SK-N-SH (cell line): ENCODE measurements around the gene RNPEPL1. TPM values are rescaled to one million over a fixed set of nuclear protein-coding genes. Genes with fewer than 3 reads are reported as not detected.

Experiments
- CTCF ChIA-PET: fragments of 300-600, 350-600 bp; formaldehyde crosslinking; extraction: SDS; loops from one replicate; lab custom pipeline; 2021; lab: Yijun Ruan, JAX
- POLR2A ChIA-PET: fragments of 350-600 bp; sonication (Branson Sonifier 250); formaldehyde crosslinking; extraction: SDS; loops from one replicate; lab custom pipeline; 2020; ENCODE audit warnings: antibody characterized with exemption, inconsistent platforms; lab: Yijun Ruan, JAX
- DNase-seq: peaks from one replicate; pipeline ENCODE4 v3.0.0; 2012
- H2AFZ ChIP-seq: fragments of 200-600 bp; sonication (generic); 2 replicates; pipeline ENCODE4 v1.8.1; 2016; ENCODE audit warnings: antibody characterized with exemption, mild to moderate bottlenecking, low read depth
- H3F3A ChIP-seq: fragments of 200-600 bp; sonication (generic); replicated peaks from 2 replicates; pipeline ENCODE3; 2016; ENCODE audit warnings: antibody characterized with exemption, mild to moderate bottlenecking; ENCODE audit not compliant: insufficient read depth
- H3K27ac ChIP-seq, 2 experiments: fragments of 200-500 bp in 1 of 2; fragments of 200-600 bp in 1 of 2; sonication (Bioruptor generic) in 1 of 2; sonication (generic), shearing (Covaris generic) in 1 of 2; 2 replicates each; pipeline versions ENCODE4 v1.5.1 to v1.6.1; 2014 to 2016; ENCODE audit warnings: low read depth in 2 of 2, inconsistent platforms in 1 of 2, low read length in 1 of 2, mild to moderate bottlenecking in 1 of 2, mixed read lengths in 1 of 2
- H3K27me3 ChIP-seq: fragments of 200-600 bp; sonication (generic), shearing (Covaris generic); 2 replicates; pipeline ENCODE4 v1.6.1; 2016; ENCODE audit warnings: mixed run types; ENCODE audit not compliant: insufficient read depth
- H3K36me3 ChIP-seq, 2 experiments: fragments of 200-500 bp in 1 of 2; fragments of 200-600 bp in 1 of 2; sonication (Bioruptor generic) in 1 of 2; sonication (generic) in 1 of 2; replicated peaks in 1 of 2; 2 replicates each; pipeline versions ENCODE3 to v1.5.1; 2014 to 2016; ENCODE audit warnings: low read length in 1 of 2, mild to moderate bottlenecking in 1 of 2; ENCODE audit not compliant: insufficient read depth in 2 of 2, control insufficient read depth in 1 of 2
- H3K4me1 ChIP-seq, 2 experiments: fragments of 200-500 bp in 1 of 2; fragments of 200-600 bp in 1 of 2; sonication (Bioruptor generic) in 1 of 2; sonication (generic), shearing (Covaris generic) in 1 of 2; 2 replicates each; pipeline versions ENCODE4 v1.5.1 to v1.6.1; 2014 to 2016; ENCODE audit warnings: low read depth in 1 of 2, low read length in 1 of 2, mixed run types in 1 of 2; ENCODE audit not compliant: insufficient read depth in 2 of 2, control insufficient read depth in 1 of 2
- H3K4me2 ChIP-seq: fragments of 200-600 bp; sonication (generic), shearing (Covaris generic); 2 replicates; pipeline ENCODE4 v1.6.1; 2017; ENCODE audit warnings: mixed run types
- H3K4me3 ChIP-seq, 2 experiments: fragments of 200-500 bp in 1 of 2; fragments of 200-600 bp in 1 of 2; sonication (Bioruptor generic) in 1 of 2; sonication (generic), shearing (Covaris generic) in 1 of 2; 2 replicates each; pipeline versions ENCODE4 v1.5.1 to v1.8.1; 2014 to 2016; ENCODE audit warnings: low read depth in 2 of 2, inconsistent platforms in 1 of 2, low read length in 1 of 2, mild to moderate bottlenecking in 1 of 2, mixed read lengths in 1 of 2, moderate library complexity in 1 of 2
- H3K79me2 ChIP-seq: fragments of 200-600 bp; sonication (generic); 2 replicates; pipeline ENCODE4 v1.8.1; 2017; ENCODE audit warnings: mild to moderate bottlenecking; ENCODE audit not compliant: insufficient read depth
- H3K9ac ChIP-seq: fragments of 200-600 bp; sonication (generic); 2 replicates; pipeline ENCODE4 v1.6.1; 2017; ENCODE audit warnings: mixed run types
- H3K9me2 ChIP-seq: fragments of 200-600 bp; sonication (generic); 2 replicates; pipeline ENCODE4 v1.6.1; 2017; ENCODE audit warnings: mixed run types
- H3K9me3 ChIP-seq: fragments of 200-600 bp; sonication (generic); 2 replicates; pipeline ENCODE4 v1.6.1; 2017; ENCODE audit warnings: mixed run types, mild to moderate bottlenecking, moderate library complexity
- H4K20me1 ChIP-seq: fragments of 200-600 bp; sonication (generic); 2 replicates; pipeline ENCODE4 v1.6.1; 2017; ENCODE audit warnings: mild to moderate bottlenecking, mixed run types; ENCODE audit not compliant: insufficient read depth
- CHD2 ChIP-seq: fragments of 150-350 bp; IDR thresholded peaks from 2 replicates; pipeline ENCODE4 v1.6.1; 2018; ENCODE audit warnings: low read length; ENCODE audit not compliant: partially characterized antibody
- CTCF ChIP-seq: fragments of 200-600 bp; sonication (generic); IDR thresholded peaks from 2 replicates; pipeline ENCODE4 v1.6.1; 2017; ENCODE audit warnings: antibody characterized with exemption, mild to moderate bottlenecking, moderate library complexity
- ELF1 ChIP-seq: IDR thresholded peaks from 2 replicates; pipeline ENCODE4 v1.4.0; 2012
- EP300 ChIP-seq, 2 experiments: IDR thresholded peaks; 2 replicates each; pipeline versions ENCODE4 v1.4.0 to v1.6.1; 2012; ENCODE audit warnings: borderline replicate concordance in 1 of 2, low read depth in 1 of 2, low read length in 1 of 2
- FOSL2 ChIP-seq: IDR thresholded peaks from 2 replicates; pipeline ENCODE4 v1.4.0; 2012; ENCODE audit warnings: low read depth, mild to moderate bottlenecking, moderate library complexity, borderline replicate concordance
- FOXJ3 ChIP-seq: sonication (generic); formaldehyde crosslinking; IDR thresholded peaks from 2 replicates; pipeline ENCODE4 v1.5.1; 2020; ENCODE audit warnings: mild to moderate bottlenecking, missing genetic modification reagents
- FOXM1 ChIP-seq: IDR thresholded peaks from 2 replicates; pipeline ENCODE4 v1.4.0; 2012; ENCODE audit warnings: low read depth, mild to moderate bottlenecking
- GABPA ChIP-seq: IDR thresholded peaks from 2 replicates; pipeline ENCODE4 v1.4.0; 2012; ENCODE audit warnings: low read depth, mild to moderate bottlenecking
- MAX ChIP-seq: IDR thresholded peaks from 2 replicates; pipeline ENCODE4 v1.4.0; 2012; ENCODE audit warnings: low read depth
- MXI1 ChIP-seq: IDR thresholded peaks from 2 replicates; pipeline ENCODE4 v1.6.1; 2012; ENCODE audit warnings: mild to moderate bottlenecking, low read depth, low read length, improper control_type of control experiment
- NRF1 ChIP-seq: IDR thresholded peaks from 2 replicates; pipeline ENCODE4 v1.6.1; 2012; ENCODE audit warnings: low read depth, mild to moderate bottlenecking, low read length
- PBX3 ChIP-seq: IDR thresholded peaks from 2 replicates; pipeline ENCODE4; 2012
- POLR2AphosphoS5 ChIP-seq: IDR thresholded peaks from 2 replicates; pipeline ENCODE4 v1.6.1; 2012; ENCODE audit warnings: low read depth, low read length
- TAF1 ChIP-seq: IDR thresholded peaks from 2 replicates; pipeline ENCODE4 v1.6.1; 2012; ENCODE audit warnings: low read depth, mild to moderate bottlenecking, low read length, moderate library complexity, borderline replicate concordance
- TEAD4 ChIP-seq: IDR thresholded peaks from 2 replicates; pipeline ENCODE4 v1.4.0; 2012; ENCODE audit warnings: mild to moderate bottlenecking, borderline replicate concordance; ENCODE audit not compliant: insufficient read depth
- USF1 ChIP-seq: IDR thresholded peaks from 2 replicates; pipeline ENCODE4 v1.4.0; 2012; ENCODE audit warnings: low read depth, borderline replicate concordance
- USF2 ChIP-seq: fragments of 150-350 bp; IDR thresholded peaks from 2 replicates; pipeline ENCODE4 v1.6.1; 2017; ENCODE audit warnings: antibody characterized with exemption, low read length, low read depth, borderline replicate concordance
- YY1 ChIP-seq: IDR thresholded peaks from 2 replicates; pipeline ENCODE4 v1.4.0; 2012; ENCODE audit warnings: low read depth, mild to moderate bottlenecking
- WGBS: methylation state at CpG from one replicate; pipeline ENCODE4 v1.1.6; 2017; ENCODE audit warnings: low lambda C conversion rate; 5-methylcytosine and 5-hydroxymethylcytosine counted together
- polyA plus RNA-seq, 3 experiments: library from polyadenylated mRNA; depleted of rRNA; stranded (reverse); fragments of >200 nt; gene quantifications; 2 replicates each; pipeline ENCODE4 v1.2.3, GENCODE V29; 2012

The RNPEPL1 gene
- polyA plus RNA-seq, 1 of the 3 experiments (the other 2 are of a cell fraction): 14.3 TPM

GRCh38 chr2:240586198-240586918, 18.1 kb downstream of the RNPEPL1 start, which contains the start of gene CAPN10:
CAPN10 (plus strand) TSS chr2:240586734; CDS start chr2:240586912, 178 bp downstream.
- Histone ChIP-seq H3K27ac (peak within 1 kb of the TSS; percentile 82 to 94), H3K4me1 (peaks cover 17 to 28% of the 10 kb centered on the region in 2 experiments; a peak in 3 of 4 replicates), H2AFZ (peak within 1 kb of the TSS; percentile 63; the same call in 1 of the 2 replicates), H3K4me3 (peak within 1 kb of the TSS; percentile 96 to 100), H3K9me3 (no peaks in the 10 kb centered on the region), H3K27me3 (no peaks in the 10 kb centered on the region), H3K79me2 (peaks cover 88% of the 10 kb centered on the region), H4K20me1 (peaks cover 24% of the 10 kb centered on the region), H3K36me3 (peaks cover 6 to 26% of the 10 kb centered on the region in 2 experiments), H3K9me2 (no peaks in the 10 kb centered on the region), H3K4me2 (peak within 1 kb of the TSS; percentile 95), H3F3A (no peaks in the 10 kb centered on the region), H3K9ac (peak within 1 kb of the TSS; percentile 93)
- peak; percentile 42 for TF ChIP-seq CHD2
- TF ChIP-seq TAF1: peak; percentile 41
- TF ChIP-seq YY1: peak; percentile 67
- no peak for TF ChIP-seq TEAD4
- TF ChIP-seq MXI1: peak; percentile 78
- 0 out of 2 replicates have a peak, but pooled peaks have one; percentile 37 for TF ChIP-seq FOXJ3 (CRISPR knock-in tag)
- TF ChIP-seq CTCF: no peak
- 0 out of 2 replicates have a peak, but pooled peaks have one; percentile 20 for TF ChIP-seq PBX3
- 0 out of 2 replicates have a peak, but pooled peaks have one; percentile 22 for TF ChIP-seq FOXM1
- TF ChIP-seq MAX: peak; percentile 74
- peak; percentile 82 for TF ChIP-seq USF2
- TF ChIP-seq ELF1: peak; percentile 88
- 0 out of 2 replicates have a peak, but pooled peaks have one; percentile 18 for TF ChIP-seq NRF1
- peak; percentile 91 for TF ChIP-seq GABPA
- TF ChIP-seq USF1: peak; percentile 96
- no peak for TF ChIP-seq FOSL2
- TF ChIP-seq POLR2AphosphoS5: peak; percentile 78
- no peak for TF ChIP-seq EP300 (IDR thresholded peaks at IDR 0.05; ENCODE audit: borderline replicate concordance in 1 of 2, low read depth in 1 of 2, low read length in 1 of 2)
- ChIA-PET POLR2A (interaction anchor here (0.6 to 3.2 kb wide), 7 partner anchors 12 to 254 kb away, joined by 3 to 25 read pairs (median 5); partner anchors contain the start of genes DUSP28 and RNPEPL1), CTCF (interaction anchor here (0.6 to 5.7 kb wide), 9 partner anchors 12 to 259 kb away, joined by 3 to 31 read pairs (median 3); partner anchors contain the start of gene RNPEPL1)
- DNase-seq: peak; percentile 99
- WGBS: 1% methylated on average over 35 of the region's 88 CpGs
